ENCODE data around the gene CORO7. TPM values are rescaled to one million over a fixed set of nuclear protein-coding genes. Genes with fewer than 3 reads are reported as not detected.
"Not testable (repeated sequence)": the region's sequence is repeated elsewhere in the genome, so short reads cannot be mapped to it uniquely, and the experiment has no call there.

Gene CORO7
- total RNA-seq, 1 donor from 2014 or later = 43.8 TPM

- no peak for DNase-seq (ENCODE audit: low spot score)
Observed at GRCh38 chr16:4356820-4357219, 59.6 kb downstream of the CORO7 start.

GRCh38 chr16:4354512-4355409 lies 61.6 kb downstream of the CORO7 start:
- no peak for DNase-seq (ENCODE audit: low spot score)

- DNase-seq (ENCODE audit: low spot score) = no peak
Observed at GRCh38 chr16:4353675-4354074, 62.7 kb downstream of the CORO7 start.

GRCh38 chr16:4352843-4353242 lies 63.6 kb downstream of the CORO7 start:
- DNase-seq (ENCODE audit: low spot score) = no peak

- no peak for DNase-seq (ENCODE audit: low spot score)
Observed at GRCh38 chr16:4351880-4352279, 64.5 kb downstream of the CORO7 start.

- DNase-seq (ENCODE audit: low spot score) = peak; percentile 97
Observed at GRCh38 chr16:4350787-4351659, 65.4 kb downstream of the CORO7 start, which contains the start of gene PAM16. TSS of gene PAM16 (minus strand) at chr16:4351321. CDS start at chr16:4351234, 87 bp downstream.

GRCh38 chr16:4350365-4350786 lies 66.0 kb downstream of the CORO7 start:
- no peak for DNase-seq (ENCODE audit: low spot score)

- DNase-seq (ENCODE audit: low spot score) = no peak
Observed at GRCh38 chr16:4349332-4349731, 67.1 kb downstream of the CORO7 start.

GRCh38 chr16:4347765-4348509 lies 68.5 kb downstream of the CORO7 start:
- DNase-seq (ENCODE audit: low spot score) = no peak

GRCh38 chr16:4347010-4347409 lies 69.4 kb downstream of the CORO7 start:
- DNase-seq (ENCODE audit: low spot score) = no peak

- no peak for DNase-seq (ENCODE audit: low spot score)
Observed at GRCh38 chr16:4345836-4346781, 70.3 kb downstream of the CORO7 start.

- DNase-seq (ENCODE audit: low spot score) = no peak
Observed at GRCh38 chr16:4344983-4345835, 71.2 kb downstream of the CORO7 start.

GRCh38 chr16:4344300-4344982 lies 72.0 kb downstream of the CORO7 start:
- not testable (repeated sequence) for DNase-seq (ENCODE audit: low spot score)

- DNase-seq (ENCODE audit: low spot score) = no peak
Observed at GRCh38 chr16:4342866-4343744, 73.3 kb downstream of the CORO7 start.

- DNase-seq (ENCODE audit: low spot score) = no peak
Observed at GRCh38 chr16:4341250-4341649, 75.1 kb downstream of the CORO7 start.

- no peak for DNase-seq (ENCODE audit: low spot score)
Observed at GRCh38 chr16:4340443-4340842, 76.0 kb downstream of the CORO7 start.

- no peak for DNase-seq (ENCODE audit: low spot score)
Observed at GRCh38 chr16:4339909-4340308, 76.5 kb downstream of the CORO7 start.

GRCh38 chr16:4339455-4339854 lies 76.9 kb downstream of the CORO7 start:
- no peak for DNase-seq (ENCODE audit: low spot score)

Data from ureter (tissue), 1 donor.